MM.1S (cell line): ENCODE results near the gene MICALL2.

Source experiments
- DNase-seq: peaks from one replicate; pipeline ENCODE4 v3.0.0-alpha.2; 2015
- H2AFZ ChIP-seq: fragments of 300-600 bp; sonication (generic); 2 replicates; pipeline ENCODE4 v1.6.0; 2016; ENCODE audit warnings: antibody characterized with exemption, low read length
- H3F3A ChIP-seq: fragments of 300-600 bp; sonication (generic); 2 replicates; pipeline ENCODE4 v1.6.1; 2016; ENCODE audit warnings: mild to moderate bottlenecking, antibody characterized with exemption, low read length, moderate library complexity, mixed read lengths; ENCODE audit not compliant: insufficient read depth
- H3K27ac ChIP-seq: fragments of 300-600 bp; sonication (generic); 2 replicates; pipeline ENCODE4 v1.5.1; 2016; ENCODE audit warnings: mild to moderate bottlenecking, low read length
- H3K27me3 ChIP-seq: fragments of 300-600 bp; sonication (generic); replicated peaks from 2 replicates; pipeline ENCODE4 v1.6.0; 2016; ENCODE audit warnings: low read length; ENCODE audit not compliant: insufficient read depth
- H3K36me3 ChIP-seq: fragments of 300-600 bp; sonication (generic); replicated peaks from 2 replicates; pipeline ENCODE4 v1.6.1; 2016; ENCODE audit warnings: mild to moderate bottlenecking, low read length, mixed read lengths; ENCODE audit not compliant: insufficient read depth
- H3K4me1 ChIP-seq: fragments of 300-600 bp; sonication (generic); 2 replicates; pipeline ENCODE4 v1.6.1; 2016; ENCODE audit warnings: low read length, mixed read lengths
- H3K4me2 ChIP-seq: fragments of 300-600 bp; sonication (generic); 2 replicates; pipeline ENCODE4 v1.6.0; 2016; ENCODE audit warnings: low read depth, low read length
- H3K4me3 ChIP-seq: fragments of 300-600 bp; sonication (generic); 2 replicates; pipeline ENCODE4 v1.5.1; 2016; ENCODE audit warnings: low read length, mixed read lengths
- H3K79me2 ChIP-seq: fragments of 300-600 bp; sonication (generic); 2 replicates; pipeline ENCODE4 v1.6.1; 2016; ENCODE audit warnings: mixed run types, low read length, mixed read lengths
- H3K9ac ChIP-seq: fragments of 300-600 bp; sonication (generic); 2 replicates; pipeline ENCODE4 v1.6.1; 2016; ENCODE audit warnings: low read length, mixed read lengths
- H3K9me2 ChIP-seq: fragments of 300-600 bp; sonication (generic); replicated peaks from 2 replicates; pipeline ENCODE4 v1.6.1; 2016; ENCODE audit warnings: mild to moderate bottlenecking, low read length, mixed read lengths; ENCODE audit not compliant: insufficient read depth
- H3K9me3 ChIP-seq: fragments of 300-600 bp; sonication (generic); replicated peaks from 2 replicates; pipeline ENCODE4 v1.6.1; 2016; ENCODE audit warnings: mild to moderate bottlenecking, low read length, mixed read lengths; ENCODE audit not compliant: insufficient read depth
- H4K20me1 ChIP-seq: fragments of 300-600 bp; sonication (generic); 2 replicates; pipeline ENCODE4 v1.6.1; 2016; ENCODE audit warnings: mild to moderate bottlenecking, low read length, moderate library complexity, mixed read lengths; ENCODE audit not compliant: insufficient read depth
- CTCF ChIP-seq: fragments of 300-600 bp; sonication (generic); IDR thresholded peaks from 2 replicates; pipeline ENCODE4 v1.5.1; 2016; ENCODE audit warnings: antibody characterized with exemption, low read length, mixed read lengths
- EZH2 ChIP-seq: fragments of 300-600 bp; sonication (generic); optimal IDR thresholded peaks from 2 replicates; pipeline ENCODE3; 2017; ENCODE audit warnings: low read depth, mild to moderate bottlenecking, antibody characterized with exemption, low read length, mixed read lengths
- EZH2phosphoT487 ChIP-seq: fragments of 300-600 bp; sonication (generic); IDR thresholded peaks from 2 replicates; pipeline ENCODE4 v1.6.1; 2018; ENCODE audit warnings: antibody characterized with exemption, low read length

MICALL2 gene

GRCh38 chr7:1441615-1442354 lies 17.5 kb downstream of the MICALL2 start:
- no peaks in the 10 kb centered on the region for H3K9me3 ChIP-seq
- no peak overlapping the region for H2AFZ ChIP-seq
- no peaks in the 10 kb centered on the region for H3K9me2 ChIP-seq
- no peak for TF ChIP-seq EZH2
- TF ChIP-seq EZH2phosphoT487, result no peak
- TF ChIP-seq CTCF, result no peak
- no peak overlapping the region for H3K9ac ChIP-seq
- H3K27ac ChIP-seq, result no peak overlapping the region
- no peak overlapping the region for H3K4me2 ChIP-seq
- H3K27me3 ChIP-seq, result peaks cover 11% of the 10 kb centered on the region
- no peak overlapping the region for H3K4me3 ChIP-seq
- no peaks in the 10 kb centered on the region for H3F3A ChIP-seq
- no peaks in the 10 kb centered on the region for H3K79me2 ChIP-seq
- no peaks in the 10 kb centered on the region for H4K20me1 ChIP-seq
- no peaks in the 10 kb centered on the region for H3K36me3 ChIP-seq
- no peaks in the 10 kb centered on the region for H3K4me1 ChIP-seq
- DNase-seq, result no peak

- TF ChIP-seq CTCF (no peak), EZH2 (no peak), EZH2phosphoT487 (no peak)
- H3K4me3 ChIP-seq, result no peak overlapping the region
- no peak overlapping the region for H3K4me2 ChIP-seq
- no peaks in the 10 kb centered on the region for H3K4me1 ChIP-seq
- no peak overlapping the region for H2AFZ ChIP-seq
- no peaks in the 10 kb centered on the region for H3K9me2 ChIP-seq
- H3K27me3 ChIP-seq, result peaks cover 18% of the 10 kb centered on the region
- no peak overlapping the region for H3K9ac ChIP-seq
- no peak for DNase-seq
- no peaks in the 10 kb centered on the region for H3K36me3 ChIP-seq
- H3K9me3 ChIP-seq, result no peaks in the 10 kb centered on the region
- H3K79me2 ChIP-seq, result no peaks in the 10 kb centered on the region
- H4K20me1 ChIP-seq, result no peaks in the 10 kb centered on the region
- no peaks in the 10 kb centered on the region for H3F3A ChIP-seq
- no peak overlapping the region for H3K27ac ChIP-seq
Measured at GRCh38 chr7:1440620-1441019, 18.6 kb downstream of the MICALL2 start.

GRCh38 chr7:1439373-1440363 lies 19.6 kb downstream of the MICALL2 start:
- Histone ChIP-seq H3K27ac (no peak overlapping the region), H3K27me3 (peaks cover 25% of the 10 kb centered on the region), H3K9me3 (no peaks in the 10 kb centered on the region), H3K36me3 (no peaks in the 10 kb centered on the region), H3K79me2 (no peaks in the 10 kb centered on the region), H3K4me3 (no peak overlapping the region), H3K4me2 (no peak overlapping the region), H3F3A (no peaks in the 10 kb centered on the region), H3K9me2 (no peaks in the 10 kb centered on the region), H3K9ac (no peak overlapping the region), H4K20me1 (no peaks in the 10 kb centered on the region), H3K4me1 (no peaks in the 10 kb centered on the region), H2AFZ (no peak overlapping the region)
- TF ChIP-seq CTCF (0 out of 2 replicates have a peak, but pooled peaks have one; percentile 14), EZH2 (no peak)
- DNase-seq, result no peak
